B cell (primary cell): ENCODE data around the gene SMIM21. TPM values are rescaled to one million over a fixed set of nuclear protein-coding genes. Genes with fewer than 3 reads are reported as not detected.

Experiments used
- ATAC-seq: fragments of 200-7000 bp; cut with Tn5 transposase; one replicate; pipeline ENCODE4 v1.10.0; 2021; ENCODE audit warnings: low read depth, mild to moderate bottlenecking, moderate number of reproducible peaks, moderate library complexity
- CTCF ChIA-PET: fragments of 350-600 bp; sonication (Branson Sonifier 250); formaldehyde crosslinking; loops from one replicate; lab custom pipeline; 2021; ENCODE audit warnings: antibody characterized with exemption, inconsistent platforms; lab: Charles Lee
- POLR2A ChIA-PET: fragments of 350-600 bp; sonication (Branson Sonifier 250); formaldehyde crosslinking; loops from one replicate; lab custom pipeline; 2021; ENCODE audit warnings: antibody characterized with exemption; lab: Charles Lee
- DNase-seq: peaks from one replicate; pipeline ENCODE4 v3.0.0; 2013
- H2AFZ ChIP-seq: 2 replicates; pipeline ENCODE4 v1.6.1; 2012; ENCODE audit warnings: mild to moderate bottlenecking, low read depth, low read length; ENCODE audit not compliant: insufficient read depth, poor library complexity, severe bottlenecking
- H3K27ac ChIP-seq, 2 donors: 1 replicate in 1 of 2; 2 replicates in 1 of 2; pipeline ENCODE4 v1.5.1; 2012 to 2013; ENCODE audit warnings: low read length in 2 of 2, mild to moderate bottlenecking in 2 of 2, moderate library complexity in 1 of 2
- H3K27me3 ChIP-seq, 4 experiments: fragments of 200-600 bp in 1 of 4; sonication (generic) in 1 of 4; replicated peaks in 1 of 4; 1 replicate in 2 of 4; 2 replicates in 2 of 4; pipeline versions ENCODE4 v1.6.1 to v1.7.0; 2013 to 2016; ENCODE audit warnings: low read length in 3 of 4, mild to moderate bottlenecking in 2 of 4, mixed read lengths in 1 of 4, moderate library complexity in 1 of 4; ENCODE audit not compliant: insufficient read depth in 4 of 4, control insufficient read depth in 3 of 4; ENCODE audit errors: control extremely low read depth in 1 of 4
- H3K36me3 ChIP-seq, 2 experiments: replicated peaks in 1 of 2; 1 replicate in 1 of 2; 2 replicates in 1 of 2; pipeline versions ENCODE4 v1.6.1 to v1.7.1; 2013; ENCODE audit warnings: low read length in 1 of 2; ENCODE audit not compliant: insufficient read depth in 2 of 2, control insufficient read depth in 1 of 2; ENCODE audit errors: control extremely low read depth in 1 of 2, extremely low read depth in 1 of 2
- H3K4me1 ChIP-seq, 2 donors: fragments of 200-600 bp in 1 of 2; sonication (generic) in 1 of 2; 1 replicate in 1 of 2; 2 replicates in 1 of 2; pipeline versions ENCODE4 v1.5.1 to v1.6.1; 2013 to 2017; ENCODE audit warnings: low read length in 2 of 2; ENCODE audit not compliant: control insufficient read depth in 2 of 2, insufficient read depth in 2 of 2
- H3K4me2 ChIP-seq: replicated peaks from 2 replicates; pipeline ENCODE3; 2012; ENCODE audit warnings: mild to moderate bottlenecking, low read depth, low read length; ENCODE audit not compliant: poor library complexity, severe bottlenecking
- H3K4me3 ChIP-seq, 5 experiments: fragments of 200-600 bp in 1 of 5; sonication (generic) in 1 of 5; 1 replicate in 3 of 5; 2 replicates in 2 of 5; pipeline versions ENCODE4 v1.5.1 to v1.7.0; 2011 to 2016; ENCODE audit warnings: low read length in 4 of 5, mild to moderate bottlenecking in 4 of 5, low read depth in 2 of 5, control low read depth in 1 of 5, moderate library complexity in 1 of 5; ENCODE audit not compliant: insufficient read depth in 1 of 5; ENCODE audit errors: control extremely low read depth in 1 of 5, extremely low read depth in 1 of 5
- H3K79me2 ChIP-seq: fragments of 200-600 bp; sonication (generic); one replicate; pipeline ENCODE4 v1.6.0; 2016; ENCODE audit warnings: low read length; ENCODE audit not compliant: control insufficient read depth, insufficient read depth
- H3K9ac ChIP-seq: fragments of 200-600 bp; sonication (generic); 2 replicates; pipeline ENCODE4 v1.6.1; 2017; ENCODE audit warnings: mild to moderate bottlenecking, low read length, moderate library complexity
- H3K9me3 ChIP-seq, 3 donors: one replicate each; pipeline versions ENCODE4 v1.6.1 to v1.7.1; 2013; ENCODE audit warnings: low read length in 2 of 3; ENCODE audit not compliant: control insufficient read depth in 2 of 3, insufficient read depth in 1 of 3; ENCODE audit errors: control extremely low read depth in 1 of 3
- H4K20me1 ChIP-seq: 2 replicates; pipeline ENCODE4 v1.6.0; 2012; ENCODE audit warnings: mild to moderate bottlenecking, low read length; ENCODE audit not compliant: insufficient read depth, control insufficient read depth, poor library complexity, severe bottlenecking
- H3K27ac Mint-ChIP-seq: one replicate; pipeline ENCODE4 v1.8.0; 2021; ENCODE audit warnings: mixed read lengths
- H3K27me3 Mint-ChIP-seq: one replicate; pipeline ENCODE4 v1.8.0; 2021; ENCODE audit warnings: mixed read lengths
- H3K4me1 Mint-ChIP-seq: one replicate; pipeline ENCODE4 v1.8.0; 2021; ENCODE audit warnings: mixed read lengths
- H3K4me3 Mint-ChIP-seq: one replicate; pipeline ENCODE4 v1.8.0; 2021; ENCODE audit warnings: mixed read lengths
- H3K9me3 Mint-ChIP-seq: one replicate; pipeline ENCODE4 v1.8.0; 2022; ENCODE audit warnings: mixed read lengths; ENCODE audit not compliant: insufficient read depth
- EZH2 ChIP-seq: IDR thresholded peaks from 2 replicates; pipeline ENCODE4 v1.6.1; 2012; ENCODE audit warnings: borderline replicate concordance, low read depth, mild to moderate bottlenecking, moderate library complexity, low read length; ENCODE audit not compliant: insufficient read depth, poor library complexity, severe bottlenecking
- WGBS: methylation state at CpG from one replicate; pipeline ENCODE4 v1.1.5; 2013; ENCODE audit warnings: missing lambda C conversion rate; ENCODE audit not compliant: insufficient coverage; 5-methylcytosine and 5-hydroxymethylcytosine counted together
- intact Hi-C: fragments of 100-400 bp; cut with micrococcal nuclease; formaldehyde crosslinking; loops from one replicate; pipeline ENCODE4 v1.10.0; 2022
- polyA plus RNA-seq: library from polyadenylated mRNA; depleted of rRNA; stranded (reverse); fragments of >200 nt; gene quantifications from 2 replicates; pipeline ENCODE4 v1.2.3, GENCODE V29; 2012
- total RNA-seq, 2 donors: library from RNA; stranded (reverse); fragments of 120-200 nt in 1 of 2; gene quantifications; 1 replicate in 1 of 2; 2 replicates in 1 of 2; pipeline versions ENCODE4 v1.2.3 to v1.2.4, GENCODE V29; 2013 to 2022
- TF ChIP-seq, protein P1 (sequence below): fragments of 200-600 bp; IDR thresholded peaks from one replicate; pipeline ENCODE4 v1.8.0; 2022; ENCODE audit warnings: antibody characterized with exemption, mild to moderate bottlenecking

The SMIM21 gene
- total and polyA plus RNA-seq, 2 donors (not counting 1 experiment from before 2014, with no cell fraction given): not detected

GRCh38 chr18:75391279-75392225, 36.0 kb downstream of the SMIM21 start:
- DNase-seq: no peak
- H3K27me3 Mint-ChIP-seq: peaks cover 15% of the 10 kb centered on the region
- no peak overlapping the region for H3K4me2 ChIP-seq

DNA sequence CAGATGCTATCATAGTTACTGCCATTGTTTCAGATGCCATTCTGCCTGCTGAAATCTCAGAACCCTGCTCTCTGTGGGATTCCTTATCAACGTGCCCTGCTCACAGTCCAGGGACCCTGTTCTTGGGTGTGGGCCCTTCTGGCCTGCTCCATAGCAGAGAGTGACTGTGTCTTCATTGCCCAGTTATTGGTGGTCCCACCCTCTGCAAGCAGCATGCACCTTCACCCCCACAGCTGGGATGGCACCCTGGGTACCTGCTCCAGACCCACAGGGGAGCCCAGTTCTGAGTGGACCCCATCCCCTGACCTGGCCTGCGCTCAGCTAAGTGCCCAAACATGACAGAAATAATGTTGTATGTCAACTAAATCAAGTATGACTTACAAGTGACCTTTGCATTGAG, 36.6 kb downstream of the SMIM21 start:
- Histone ChIP-seq H3K27ac (no peak overlapping the region), H3K9ac (no peak overlapping the region), H3K4me3 (no peak overlapping the region), H3K27me3 (peaks cover 0 to 8% (median 0%) of the 10 kb centered on the region in 4 experiments), H3K4me2 (no peak overlapping the region), H3K9me3 (no peaks in the 10 kb centered on the region), H3K79me2 (no peaks in the 10 kb centered on the region), H2AFZ (no peak overlapping the region), H4K20me1 (no peaks in the 10 kb centered on the region), H3K36me3 (no peaks in the 10 kb centered on the region), H3K4me1 (no peaks in the 10 kb centered on the region)
- Mint-ChIP-seq H3K27ac (no peak overlapping the region), H3K4me3 (no peak overlapping the region), H3K4me1 (no peaks in the 10 kb centered on the region), H3K27me3 (peaks cover 15% of the 10 kb centered on the region), H3K9me3 (no peaks in the 10 kb centered on the region)
- intact Hi-C loops: no loop called here
- no peak for ATAC-seq
- CTCF ChIA-PET: no interaction called here
- WGBS: 70% methylated on average over 1 of the region's 2 CpGs
- DNase-seq: no peak
- TF ChIP-seq, protein P1, sequence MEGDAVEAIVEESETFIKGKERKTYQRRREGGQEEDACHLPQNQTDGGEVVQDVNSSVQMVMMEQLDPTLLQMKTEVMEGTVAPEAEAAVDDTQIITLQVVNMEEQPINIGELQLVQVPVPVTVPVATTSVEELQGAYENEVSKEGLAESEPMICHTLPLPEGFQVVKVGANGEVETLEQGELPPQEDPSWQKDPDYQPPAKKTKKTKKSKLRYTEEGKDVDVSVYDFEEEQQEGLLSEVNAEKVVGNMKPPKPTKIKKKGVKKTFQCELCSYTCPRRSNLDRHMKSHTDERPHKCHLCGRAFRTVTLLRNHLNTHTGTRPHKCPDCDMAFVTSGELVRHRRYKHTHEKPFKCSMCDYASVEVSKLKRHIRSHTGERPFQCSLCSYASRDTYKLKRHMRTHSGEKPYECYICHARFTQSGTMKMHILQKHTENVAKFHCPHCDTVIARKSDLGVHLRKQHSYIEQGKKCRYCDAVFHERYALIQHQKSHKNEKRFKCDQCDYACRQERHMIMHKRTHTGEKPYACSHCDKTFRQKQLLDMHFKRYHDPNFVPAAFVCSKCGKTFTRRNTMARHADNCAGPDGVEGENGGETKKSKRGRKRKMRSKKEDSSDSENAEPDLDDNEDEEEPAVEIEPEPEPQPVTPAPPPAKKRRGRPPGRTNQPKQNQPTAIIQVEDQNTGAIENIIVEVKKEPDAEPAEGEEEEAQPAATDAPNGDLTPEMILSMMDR: no peak
- no peak for TF ChIP-seq EZH2
- POLR2A ChIA-PET: no interaction called here

More at GRCh38 chr18:75391279-75392225, 36.0 kb downstream of the SMIM21 start:
- no peaks in the 10 kb centered on the region for H4K20me1 ChIP-seq
- H3K27ac ChIP-seq: no peak overlapping the region
- no peak overlapping the region for H3K27ac Mint-ChIP-seq
- H2AFZ ChIP-seq: no peak overlapping the region
- no peak for ATAC-seq
- ChIA-PET CTCF (no interaction called here), POLR2A (no interaction called here)
- TF ChIP-seq, protein P1: no peak
- no peak for TF ChIP-seq EZH2
- H3K4me1 Mint-ChIP-seq: no peaks in the 10 kb centered on the region
- no peaks in the 10 kb centered on the region for H3K9me3 ChIP-seq
- H3K27me3 ChIP-seq: peaks cover 0 to 8% (median 0%) of the 10 kb centered on the region in 4 experiments
- H3K4me3 Mint-ChIP-seq: no peak overlapping the region
- H3K36me3 ChIP-seq: no peaks in the 10 kb centered on the region
- intact Hi-C loops: no loop called here
- H3K79me2 ChIP-seq: no peaks in the 10 kb centered on the region
- no peaks in the 10 kb centered on the region for H3K9me3 Mint-ChIP-seq
- WGBS: 65% methylated on average over 10 of the region's 21 CpGs
- H3K9ac ChIP-seq: no peak overlapping the region
- H3K4me3 ChIP-seq: no peak overlapping the region
- H3K4me1 ChIP-seq: no peaks in the 10 kb centered on the region
